NCI-H187 (cell line): ENCODE measurements around the gene PTEN.
"Not testable (repeated sequence)": the region's sequence is repeated elsewhere in the genome, so short reads cannot be mapped to it uniquely, and the experiment has no call there.

ENCODE experiments used
- DNase-seq, 2 experiments: peaks; one replicate each; lab custom pipeline; 2025; lab: John Stamatoyannopoulos, UW

PTEN gene

GRCh38 chr10:87845624-87845998, 17.8 kb upstream of the PTEN start:
- no peak for DNase-seq

GRCh38 chr10:87846023-87846422, 17.4 kb upstream of the PTEN start:
- DNase-seq: no peak

- not testable (repeated sequence) for DNase-seq
These were observed 16.7 kb upstream of the PTEN start for GRCh38 chr10:87846711-87847110.

- DNase-seq: no peak
These were observed 15.9 kb upstream of the PTEN start for GRCh38 chr10:87847550-87847949.

- DNase-seq: no peak
These were observed 14.4 kb upstream of the PTEN start for GRCh38 chr10:87849001-87849400.

- DNase-seq: peak in 1 of 2 experiments; percentile 39
These were observed 12.7 kb upstream of the PTEN start for GRCh38 chr10:87850742-87851205.

- no peak for DNase-seq
These were observed 11.3 kb upstream of the PTEN start for GRCh38 chr10:87852089-87852488.

- not testable (repeated sequence) for DNase-seq
These were observed 8.2 kb upstream of the PTEN start for GRCh38 chr10:87855247-87855646.

GRCh38 chr10:87855665-87856064, 7.8 kb upstream of the PTEN start:
- not testable (repeated sequence) for DNase-seq

GRCh38 chr10:87860156-87860795, 3.1 kb upstream of the PTEN start:
- no peak for DNase-seq

GRCh38 chr10:87860816-87861403, 2.5 kb upstream of the PTEN start:
- DNase-seq: no peak

GRCh38 chr10:87861566-87861952, 1.9 kb upstream of the PTEN start:
- DNase-seq: no peak

GRCh38 chr10:87861953-87862678, 1.3 kb upstream of the PTEN start:
- DNase-seq: peak in 1 of 2 experiments; percentile 59

GRCh38 chr10:87862679-87863052, 759 bp upstream of the PTEN start:
- DNase-seq: peak in 1 of 2 experiments; percentile 59

- DNase-seq: not testable (repeated sequence)
These were observed 598 bp downstream of the PTEN start for GRCh38 chr10:87863951-87864495.

- peak in 1 of 2 experiments; percentile 16 for DNase-seq
These were observed 1.2 kb downstream of the PTEN start for GRCh38 chr10:87864496-87865059.

GRCh38 chr10:87865241-87865881, 1.9 kb downstream of the PTEN start:
- DNase-seq: no peak

GRCh38 chr10:87866412-87866974, 3.1 kb downstream of the PTEN start:
- DNase-seq: no peak

GRCh38 chr10:87867453-87867852, 4.0 kb downstream of the PTEN start:
- DNase-seq: no peak

- DNase-seq: no peak
These were observed 4.9 kb downstream of the PTEN start for GRCh38 chr10:87868277-87868676.

GRCh38 chr10:87869139-87869538, 5.7 kb downstream of the PTEN start:
- DNase-seq: not testable (repeated sequence)
